NCI-H187 (cell line): ENCODE measurements around the gene IMPA2.
A peak's percentile ranks its signal among the peaks of the same experiment; 100 is the strongest.
"Not testable (repeated sequence)": the region's sequence is repeated elsewhere in the genome, so short reads cannot be mapped to it uniquely, and the experiment has no call there.

ENCODE experiments used
- DNase-seq, 2 experiments: peaks; one replicate each; lab custom pipeline; 2025; lab: John Stamatoyannopoulos, UW

The IMPA2 gene

DNA sequence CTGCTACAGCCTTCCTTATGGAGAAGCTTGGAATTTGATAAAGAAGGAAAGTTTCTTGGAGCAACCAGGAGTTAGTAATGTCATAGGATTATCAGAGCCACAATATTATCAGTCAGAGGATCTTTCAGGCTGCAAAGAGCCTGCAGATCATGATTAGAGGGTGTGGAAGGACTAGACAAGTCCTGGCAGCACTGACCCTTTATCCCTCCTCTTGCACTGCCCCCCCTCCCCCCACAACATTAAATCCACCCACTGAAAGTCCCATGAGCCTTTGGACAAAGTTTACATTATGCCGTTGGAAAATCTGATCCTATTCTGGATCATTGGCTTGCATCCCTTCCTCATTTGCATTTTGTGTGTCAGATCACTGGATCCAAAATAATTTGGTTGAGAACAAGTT is 18.7 kb upstream of the IMPA2 start:
- no peak for DNase-seq

- DNase-seq, result no peak
Observed at GRCh38 chr18:11963991-11964484, 17.3 kb upstream of the IMPA2 start.

GRCh38 chr18:11969904-11970835 is 11.1 kb upstream of the IMPA2 start:
- DNase-seq, result no peak

DNA sequence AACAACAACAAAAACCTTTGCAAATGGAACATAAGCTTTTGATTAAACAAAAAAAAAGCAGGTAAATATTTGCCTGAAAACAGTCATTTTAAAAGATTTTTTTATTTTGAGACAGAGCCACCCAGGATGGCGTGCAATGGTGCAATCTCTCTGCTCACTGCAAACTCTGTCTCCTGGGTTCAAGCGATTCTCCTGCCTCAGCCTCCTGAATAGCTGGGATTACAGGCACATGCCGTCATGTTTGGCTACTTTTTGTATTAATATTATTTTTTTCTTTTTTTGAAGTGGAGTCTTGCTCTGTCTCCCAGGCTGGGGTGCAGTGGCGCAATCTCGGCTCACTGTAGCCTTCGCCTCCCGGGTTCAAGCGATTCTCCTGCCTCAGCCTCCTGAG is 10.5 kb upstream of the IMPA2 start:
- not testable (repeated sequence) for DNase-seq

DNA sequence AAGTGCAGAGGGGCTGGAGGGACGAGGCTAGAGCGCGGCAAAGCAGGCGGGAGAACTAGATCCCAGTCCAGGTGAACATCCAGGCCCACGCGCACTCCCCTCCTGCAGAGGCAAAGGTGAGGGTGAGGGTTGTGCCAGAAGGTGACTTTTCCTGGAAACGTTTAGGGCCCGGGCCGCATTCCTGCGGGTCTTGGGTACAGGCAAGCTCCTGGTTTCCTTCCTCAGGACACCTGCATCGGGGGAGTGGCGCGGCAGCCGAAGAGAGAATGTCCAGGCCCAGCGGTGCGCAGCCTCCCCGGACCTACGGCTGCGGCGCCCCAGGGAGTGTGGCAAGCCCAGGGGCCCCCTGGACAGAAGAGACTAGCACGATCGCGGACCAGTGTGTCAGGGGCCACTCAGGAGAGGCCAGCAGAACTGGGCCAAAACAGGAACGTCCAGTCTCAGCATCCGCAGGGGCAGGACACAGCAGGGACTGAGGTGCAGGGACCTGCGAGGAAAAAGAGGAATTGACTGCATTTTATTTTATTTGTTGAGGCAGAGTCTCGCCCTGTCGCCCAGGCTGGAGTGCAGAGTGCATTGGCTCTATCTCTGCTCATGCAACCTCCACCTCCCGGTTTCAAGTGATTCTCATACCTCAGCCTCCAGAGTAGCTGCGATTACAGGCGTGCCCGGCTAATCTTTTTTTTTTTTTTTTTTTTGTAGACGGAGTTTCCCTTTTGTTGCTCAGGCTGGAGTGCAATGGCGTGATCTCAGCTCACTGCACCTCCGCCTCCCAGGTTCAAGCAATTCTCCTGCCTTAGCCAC is 8.7 kb upstream of the IMPA2 start:
- DNase-seq, result no peak

- DNase-seq, result no peak
Observed at GRCh38 chr18:11974741-11975325, 6.5 kb upstream of the IMPA2 start.

- DNase-seq, result no peak
Observed at GRCh38 chr18:11975723-11976122, 5.6 kb upstream of the IMPA2 start.

GRCh38 chr18:11976315-11977152 is 4.8 kb upstream of the IMPA2 start:
- no peak for DNase-seq

- DNase-seq, result no peak
Observed at GRCh38 chr18:11977153-11977466, 4.2 kb upstream of the IMPA2 start.

- no peak for DNase-seq
Observed at GRCh38 chr18:11978956-11979355, 2.4 kb upstream of the IMPA2 start.

- DNase-seq, result no peak
Observed at GRCh38 chr18:11980163-11980493, 1.2 kb upstream of the IMPA2 start.

DNA sequence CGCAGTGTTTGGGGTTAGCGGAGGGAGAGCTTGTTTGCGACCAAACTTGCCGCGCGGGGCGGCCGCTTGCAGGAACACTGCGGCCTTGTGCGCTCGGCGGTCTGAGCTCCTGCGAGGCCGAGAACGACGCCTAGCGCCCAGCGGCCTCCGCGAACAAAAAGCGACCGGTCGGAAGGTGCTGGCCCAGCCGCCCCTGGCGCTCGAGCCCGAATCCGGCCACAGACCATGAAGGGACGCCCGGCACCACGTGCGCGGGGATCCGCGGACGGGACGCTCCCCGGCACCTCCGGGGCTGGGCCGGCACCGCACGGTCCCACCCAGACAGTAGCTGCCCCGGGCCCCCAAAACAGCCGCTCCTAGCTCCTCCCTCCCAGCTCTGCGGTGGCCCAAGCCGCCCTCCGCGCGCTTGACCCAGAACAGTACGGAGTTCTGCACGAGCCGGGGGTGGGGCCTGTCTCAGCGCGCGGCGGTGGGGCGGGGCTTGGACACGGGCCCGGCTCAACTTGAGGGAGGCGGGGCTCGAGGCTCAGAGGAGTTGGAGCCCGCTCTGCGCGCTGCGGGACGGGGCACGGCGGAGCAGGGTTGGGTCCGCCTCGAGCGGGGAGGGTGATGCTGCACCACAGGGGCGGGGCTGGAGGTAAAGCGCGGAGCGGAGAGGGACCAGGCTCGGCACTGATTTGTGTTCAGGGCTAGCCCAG is 664 bp upstream of the IMPA2 start:
- peak in 1 of 2 experiments; percentile 86 for DNase-seq

DNA sequence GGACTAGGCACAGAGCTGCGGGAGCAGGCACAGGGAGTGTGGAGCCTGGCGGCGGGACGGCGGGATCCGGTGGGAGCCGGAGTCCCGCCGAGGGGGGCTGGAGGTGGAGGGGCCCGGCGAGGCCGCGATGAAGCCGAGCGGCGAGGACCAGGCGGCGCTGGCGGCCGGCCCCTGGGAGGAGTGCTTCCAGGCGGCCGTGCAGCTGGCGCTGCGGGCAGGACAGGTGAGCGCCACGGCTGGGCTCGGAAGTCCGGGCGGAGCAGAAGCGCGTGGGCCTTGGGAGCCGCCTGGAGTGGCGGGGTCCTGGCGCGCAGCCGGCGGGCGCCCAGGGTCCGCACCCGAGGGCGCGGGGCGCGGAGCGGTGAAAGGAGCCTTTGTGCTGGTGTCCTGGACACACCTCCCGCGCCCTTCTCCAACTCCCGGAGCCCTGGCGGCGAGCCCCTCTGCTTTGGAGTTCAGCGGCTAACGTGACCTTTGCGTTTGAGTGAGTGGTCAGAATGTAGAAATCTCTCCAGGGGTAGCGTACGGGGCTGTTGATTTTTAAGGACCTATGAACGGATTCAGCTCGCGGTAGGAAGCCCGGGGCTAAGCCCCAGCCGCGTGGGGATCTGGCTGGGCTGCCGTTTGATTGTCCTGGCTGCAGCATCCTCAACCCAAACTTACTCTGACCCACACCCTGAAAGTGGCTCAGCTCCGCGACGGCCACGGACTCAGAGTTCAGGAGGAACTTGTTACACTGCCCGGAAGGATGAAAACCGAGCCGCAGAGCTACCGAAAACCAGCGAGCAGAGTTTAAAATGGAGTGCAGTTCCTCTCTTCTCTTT is 448 bp downstream of the IMPA2 start:
- no peak for DNase-seq

DNA sequence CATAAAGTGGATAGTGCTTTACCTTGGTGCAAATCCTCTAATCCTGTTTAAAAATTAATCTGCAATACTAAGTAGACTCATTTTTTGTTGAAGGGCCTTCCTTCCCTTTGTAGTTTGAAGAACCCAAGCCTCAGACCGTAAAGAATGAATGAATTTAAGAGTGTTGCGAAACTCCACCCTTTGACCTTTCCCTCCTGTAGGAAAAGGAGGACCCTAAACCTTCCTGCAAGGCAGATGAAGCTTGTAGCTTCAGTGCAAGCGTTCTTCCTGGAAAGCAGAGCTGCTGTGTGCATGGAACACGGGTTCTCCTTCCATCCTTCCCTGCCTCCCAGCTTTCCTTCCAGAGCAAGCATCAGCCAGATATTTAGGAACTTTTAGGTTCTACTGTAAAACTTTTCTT is 1.7 kb downstream of the IMPA2 start:
- DNase-seq, result no peak

GRCh38 chr18:11983592-11983991 is 2.3 kb downstream of the IMPA2 start:
- no peak for DNase-seq

GRCh38 chr18:11984091-11984490 is 2.8 kb downstream of the IMPA2 start:
- DNase-seq, result no peak

DNA sequence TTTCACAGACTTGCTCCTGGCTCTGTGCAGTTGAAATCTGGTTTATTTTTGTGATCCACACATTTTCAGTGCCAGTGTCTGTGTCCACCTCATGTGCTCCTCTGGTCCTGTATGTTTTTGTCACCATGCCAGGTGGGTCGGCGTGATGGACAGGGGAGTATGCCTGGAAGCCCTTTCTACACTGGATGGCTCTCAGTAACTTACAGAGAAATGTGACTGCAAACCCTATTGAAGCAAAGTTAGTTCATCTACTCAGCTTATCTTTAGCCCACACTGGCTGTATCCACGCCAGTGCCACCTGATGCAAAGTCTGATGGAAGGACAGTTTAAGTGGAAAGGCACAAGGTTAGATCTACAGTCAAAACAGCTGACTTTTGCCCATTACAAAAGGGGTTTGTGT is 4.3 kb downstream of the IMPA2 start:
- DNase-seq, result no peak

- DNase-seq, result no peak
Observed at GRCh38 chr18:11986061-11986460, 4.8 kb downstream of the IMPA2 start.

- no peak for DNase-seq
Observed at GRCh38 chr18:11987527-11987926, 6.2 kb downstream of the IMPA2 start.

GRCh38 chr18:11989174-11989573 is 7.9 kb downstream of the IMPA2 start:
- no peak for DNase-seq
